ENCODE results near the gene SMTNL2.

The SMTNL2 gene

DNA sequence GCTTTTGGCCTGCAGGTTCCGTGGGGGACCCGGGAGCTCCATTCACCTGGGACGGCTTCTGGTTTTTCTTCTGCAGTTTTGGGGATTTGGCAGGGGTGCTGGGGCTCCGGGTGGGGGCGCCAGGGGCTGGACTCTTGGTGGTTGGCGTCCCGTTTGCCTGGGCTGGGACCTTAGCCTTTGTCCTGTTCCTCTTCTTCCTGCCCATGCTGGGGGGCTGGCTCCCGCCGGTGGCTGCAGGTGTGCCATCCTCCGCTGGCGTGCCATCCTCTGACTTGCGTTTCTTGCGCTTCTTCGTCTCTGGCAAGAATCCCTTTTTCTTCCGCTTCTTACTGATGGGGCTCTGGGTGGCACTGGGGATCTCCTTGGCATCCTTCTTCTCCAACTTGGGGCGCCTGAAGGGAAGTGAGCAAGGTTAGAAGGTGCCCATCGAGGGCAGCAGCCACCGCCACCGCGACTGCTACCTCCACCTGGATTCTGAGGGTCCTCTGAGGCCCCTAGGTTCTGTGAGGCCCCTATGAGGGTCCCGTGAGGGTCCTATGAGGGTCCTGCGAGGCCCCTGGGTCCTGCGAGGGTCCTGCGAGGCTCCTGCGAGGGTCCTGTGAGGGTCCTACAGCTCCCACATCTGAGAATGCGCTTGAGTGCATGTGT, 44.6 kb upstream of the SMTNL2 start:
- TF ChIP-seq, protein P1, sequence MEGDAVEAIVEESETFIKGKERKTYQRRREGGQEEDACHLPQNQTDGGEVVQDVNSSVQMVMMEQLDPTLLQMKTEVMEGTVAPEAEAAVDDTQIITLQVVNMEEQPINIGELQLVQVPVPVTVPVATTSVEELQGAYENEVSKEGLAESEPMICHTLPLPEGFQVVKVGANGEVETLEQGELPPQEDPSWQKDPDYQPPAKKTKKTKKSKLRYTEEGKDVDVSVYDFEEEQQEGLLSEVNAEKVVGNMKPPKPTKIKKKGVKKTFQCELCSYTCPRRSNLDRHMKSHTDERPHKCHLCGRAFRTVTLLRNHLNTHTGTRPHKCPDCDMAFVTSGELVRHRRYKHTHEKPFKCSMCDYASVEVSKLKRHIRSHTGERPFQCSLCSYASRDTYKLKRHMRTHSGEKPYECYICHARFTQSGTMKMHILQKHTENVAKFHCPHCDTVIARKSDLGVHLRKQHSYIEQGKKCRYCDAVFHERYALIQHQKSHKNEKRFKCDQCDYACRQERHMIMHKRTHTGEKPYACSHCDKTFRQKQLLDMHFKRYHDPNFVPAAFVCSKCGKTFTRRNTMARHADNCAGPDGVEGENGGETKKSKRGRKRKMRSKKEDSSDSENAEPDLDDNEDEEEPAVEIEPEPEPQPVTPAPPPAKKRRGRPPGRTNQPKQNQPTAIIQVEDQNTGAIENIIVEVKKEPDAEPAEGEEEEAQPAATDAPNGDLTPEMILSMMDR (IDR thresholded peaks at IDR 0.05) = no peak

DNA sequence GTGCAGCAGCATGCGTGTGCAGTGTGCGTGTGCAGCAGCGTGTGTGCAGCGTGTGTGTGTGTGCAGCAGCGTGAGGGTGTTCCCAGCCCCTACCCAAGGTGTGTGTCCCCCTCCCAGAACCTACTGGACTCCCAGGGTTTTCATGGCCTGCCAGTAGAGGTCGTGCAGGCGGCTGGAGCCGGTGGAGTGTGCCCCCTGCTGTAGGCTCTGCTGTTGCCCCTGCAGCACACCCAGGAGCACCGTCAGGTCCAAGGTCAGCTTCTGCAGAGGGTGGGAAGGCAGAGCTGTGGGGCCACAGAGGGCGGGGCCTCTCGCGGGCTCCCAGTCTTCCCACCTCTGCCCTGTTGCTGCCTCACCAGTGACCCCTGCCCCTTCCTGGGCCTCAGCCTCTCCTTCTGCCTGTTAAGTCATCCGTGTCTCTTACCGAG, 44.1 kb upstream of the SMTNL2 start:
- Histone ChIP-seq H3K36me3 (ENCODE audit: control insufficient read depth, insufficient read depth, low read length) (no peaks in the 10 kb centered on the region), H3K9me3 (ENCODE audit: control insufficient read depth, low read length) (no peaks in the 10 kb centered on the region), H3K27ac (no peak overlapping the region), H3K4me1 (peaks cover 8% of the 10 kb centered on the region), H3K27me3 (ENCODE audit: control insufficient read depth, insufficient read depth, low read length) (no peaks in the 10 kb centered on the region), H3K4me2 (ENCODE audit: low read length) (no peak overlapping the region), H2AFZ (no peak overlapping the region), H3K9ac (no peak overlapping the region), H3K79me2 (no peaks in the 10 kb centered on the region), H3K4me3 (ENCODE audit: low read depth, low read length) (no peak overlapping the region)
- TF ChIP-seq, protein P1 (IDR thresholded peaks at IDR 0.05) = no peak

More for the DNA sequence above, 44.6 kb upstream of the SMTNL2 start:
- Histone ChIP-seq H3K27ac (no peak overlapping the region), H3K36me3 (ENCODE audit: control insufficient read depth, insufficient read depth, low read length) (no peaks in the 10 kb centered on the region), H3K9me3 (ENCODE audit: control insufficient read depth, low read length) (no peaks in the 10 kb centered on the region), H3K79me2 (no peaks in the 10 kb centered on the region), H2AFZ (no peak overlapping the region), H3K4me1 (peaks cover 8% of the 10 kb centered on the region), H3K4me2 (ENCODE audit: low read length) (no peak overlapping the region), H3K4me3 (ENCODE audit: low read depth, low read length) (no peak overlapping the region), H3K9ac (no peak overlapping the region), H3K27me3 (ENCODE audit: control insufficient read depth, insufficient read depth, low read length) (no peaks in the 10 kb centered on the region)

DNA sequence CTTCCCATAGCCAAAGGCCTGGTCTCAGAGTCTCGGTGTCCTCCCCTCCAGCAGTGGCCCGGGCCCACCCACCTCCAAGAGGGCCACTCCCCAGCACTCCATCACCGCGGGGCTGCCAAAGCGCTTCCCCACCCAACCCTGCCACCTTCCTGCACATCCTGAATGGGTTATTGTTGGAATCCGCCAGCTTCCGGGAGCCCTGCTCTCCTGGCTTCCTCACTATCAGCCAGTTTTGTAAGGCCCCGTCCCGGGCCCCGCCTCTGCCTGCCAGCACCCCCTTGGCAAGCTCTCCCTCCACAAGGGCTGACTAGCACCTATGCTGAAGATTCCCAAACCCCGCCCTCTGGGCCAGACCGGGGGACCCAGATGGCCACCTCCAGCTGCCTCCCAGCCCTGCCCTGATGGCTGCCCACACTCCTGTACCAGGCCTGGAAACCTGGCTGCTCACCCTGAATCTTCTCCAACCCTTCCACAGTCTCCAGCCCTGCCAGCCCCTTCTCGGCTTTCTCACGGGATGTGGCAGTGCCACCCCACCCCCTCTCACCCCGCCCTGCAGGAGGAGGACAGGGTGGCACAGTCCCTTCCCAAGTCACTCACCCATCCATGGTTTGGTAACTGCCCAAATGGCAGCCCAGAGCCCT, 43.5 kb upstream of the SMTNL2 start:
- Histone ChIP-seq H2AFZ (no peak overlapping the region), H3K4me3 (ENCODE audit: low read depth, low read length) (no peak overlapping the region), H3K9ac (no peak overlapping the region), H3K9me3 (ENCODE audit: control insufficient read depth, low read length) (no peaks in the 10 kb centered on the region), H3K27me3 (ENCODE audit: control insufficient read depth, insufficient read depth, low read length) (no peaks in the 10 kb centered on the region), H3K4me1 (peaks cover 8% of the 10 kb centered on the region), H3K79me2 (no peaks in the 10 kb centered on the region), H3K36me3 (ENCODE audit: control insufficient read depth, insufficient read depth, low read length) (no peaks in the 10 kb centered on the region), H3K4me2 (ENCODE audit: low read length) (no peak overlapping the region), H3K27ac (no peak overlapping the region)
- TF ChIP-seq, protein P1 (IDR thresholded peaks at IDR 0.05) = no peak

DNA sequence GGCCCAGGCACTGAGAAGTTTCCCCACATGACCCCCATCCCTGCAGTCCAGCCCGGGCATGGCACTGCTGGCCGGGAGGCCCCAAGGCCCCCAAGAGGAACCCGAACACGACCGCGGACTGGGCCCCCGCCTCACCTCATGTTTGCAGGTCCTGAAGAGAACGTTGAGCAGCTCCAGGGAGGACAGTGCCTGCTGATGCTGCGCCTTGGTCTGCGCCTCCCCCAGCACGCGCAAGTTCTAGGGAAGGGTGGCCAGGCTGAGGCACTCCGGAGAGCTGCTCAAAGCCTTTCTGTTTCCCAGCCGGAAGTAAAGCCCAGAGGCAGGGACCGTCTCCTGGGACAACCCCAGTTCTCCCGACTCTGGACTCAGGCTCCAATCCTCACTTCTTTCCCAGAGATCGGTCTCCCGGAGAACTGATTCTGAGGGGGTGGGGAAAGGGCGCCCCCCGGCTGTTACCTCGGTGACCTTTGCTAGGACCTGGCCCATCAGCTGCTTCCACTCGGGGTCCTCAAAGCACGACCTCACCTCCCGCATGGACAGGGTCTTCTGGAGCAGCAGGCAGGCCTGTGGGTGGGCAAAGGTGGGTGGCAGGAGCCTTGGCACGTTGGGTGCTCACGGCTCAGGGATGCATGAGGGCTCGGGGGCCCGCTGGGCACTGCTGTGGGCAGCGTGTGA, 42.9 kb upstream of the SMTNL2 start:
- no peak overlapping the region for H3K27ac ChIP-seq

More for the DNA sequence above, 42.9 kb upstream of the SMTNL2 start:
- Histone ChIP-seq H3K4me2 (ENCODE audit: low read length) (no peak overlapping the region), H3K36me3 (ENCODE audit: control insufficient read depth, insufficient read depth, low read length) (no peaks in the 10 kb centered on the region), H3K27me3 (ENCODE audit: control insufficient read depth, insufficient read depth, low read length) (no peaks in the 10 kb centered on the region), H3K79me2 (no peaks in the 10 kb centered on the region), H3K9ac (no peak overlapping the region), H2AFZ (no peak overlapping the region), H3K9me3 (ENCODE audit: control insufficient read depth, low read length) (no peaks in the 10 kb centered on the region), H3K4me3 (ENCODE audit: low read depth, low read length) (no peak overlapping the region), H3K4me1 (peaks cover 8% of the 10 kb centered on the region)
- TF ChIP-seq, protein P1 (IDR thresholded peaks at IDR 0.05) = no peak

Data from parathyroid adenoma (tissue), 2 donors.